ENCODE data around the gene APH1A. TPM values are rescaled to one million over a fixed set of nuclear protein-coding genes. Genes with fewer than 3 reads are reported as not detected.
A peak's percentile ranks its signal among the peaks of the same experiment; 100 is the strongest.
"Not testable (repeated sequence)": the region's sequence is repeated elsewhere in the genome, so short reads cannot be mapped to it uniquely, and the experiment has no call there.

Gene APH1A
- total and polyA plus RNA-seq, 2 experiments from 2014 or later = 29.5 to 78.6 TPM

GRCh38 chr1:150235294-150235851 lies 33.4 kb downstream of the APH1A start:
- Histone ChIP-seq H3K4me3 (peak overlapping the region; percentile 96), H3K36me3 (peaks cover 2% of the 10 kb centered on the region), H3K9me3 (ENCODE audit: low read depth) (no peaks in the 10 kb centered on the region), H3K27ac (peak overlapping the region; percentile 88), H3K27me3 (no peaks in the 10 kb centered on the region), H3K4me1 (ENCODE audit: low read depth) (no peaks in the 10 kb centered on the region)
- no peak for TF ChIP-seq CTCF (IDR thresholded peaks at IDR 0.05; ENCODE audit: low read depth, low read length)
- peak in 1 of 2 donors; percentile 16 for DNase-seq (ENCODE audit: low read depth in 1 of 2, low spot score in 1 of 2)

GRCh38 chr1:150234566-150235293 lies 34.1 kb downstream of the APH1A start:
- Histone ChIP-seq H3K4me3 (peak overlapping the region; percentile 96), H3K27me3 (no peaks in the 10 kb centered on the region), H3K36me3 (peaks cover 7% of the 10 kb centered on the region), H3K9me3 (ENCODE audit: low read depth) (no peaks in the 10 kb centered on the region), H3K4me1 (ENCODE audit: low read depth) (no peaks in the 10 kb centered on the region), H3K27ac (peak overlapping the region; percentile 88)
- TF ChIP-seq CTCF (IDR thresholded peaks at IDR 0.05; ENCODE audit: low read depth, low read length) = no peak
- peak; percentile 59 to 73 for DNase-seq (ENCODE audit: low read depth in 1 of 2, low spot score in 1 of 2)

GRCh38 chr1:150234309-150234565 lies 34.6 kb downstream of the APH1A start:
- peaks cover 10% of the 10 kb centered on the region for H3K36me3 ChIP-seq
- peak overlapping the region; percentile 88 for H3K27ac ChIP-seq
- TF ChIP-seq CTCF (IDR thresholded peaks at IDR 0.05; ENCODE audit: low read depth, low read length) = no peak
- H3K4me1 ChIP-seq (ENCODE audit: low read depth) = no peaks in the 10 kb centered on the region
- peak overlapping the region; percentile 96 for H3K4me3 ChIP-seq
- no peak for DNase-seq (ENCODE audit: low read depth in 1 of 2, low spot score in 1 of 2)
- H3K9me3 ChIP-seq (ENCODE audit: low read depth) = no peaks in the 10 kb centered on the region
- no peaks in the 10 kb centered on the region for H3K27me3 ChIP-seq

GRCh38 chr1:150233359-150234308 lies 35.2 kb downstream of the APH1A start:
- Histone ChIP-seq H3K4me1 (ENCODE audit: low read depth) (no peaks in the 10 kb centered on the region), H3K36me3 (peaks cover 14% of the 10 kb centered on the region), H3K4me3 (peak overlapping the region; percentile 96), H3K27ac (peak overlapping the region; percentile 26), H3K9me3 (ENCODE audit: low read depth) (no peaks in the 10 kb centered on the region), H3K27me3 (no peaks in the 10 kb centered on the region)
- DNase-seq (ENCODE audit: low read depth in 1 of 2, low spot score in 1 of 2) = peak in 1 of 2 donors; percentile 47
- TF ChIP-seq CTCF (IDR thresholded peaks at IDR 0.05; ENCODE audit: low read depth, low read length) = no peak

GRCh38 chr1:150232921-150233320 lies 35.9 kb downstream of the APH1A start:
- H3K36me3 ChIP-seq = peaks cover 20% of the 10 kb centered on the region
- not testable (repeated sequence) for H3K27ac ChIP-seq; H3K4me1 ChIP-seq (ENCODE audit: low read depth); H3K9me3 ChIP-seq (ENCODE audit: low read depth); DNase-seq (ENCODE audit: low read depth in 1 of 2, low spot score in 1 of 2); H3K4me3 ChIP-seq; H3K27me3 ChIP-seq

GRCh38 chr1:150228246-150228645 lies 40.6 kb downstream of the APH1A start:
- H3K4me1 ChIP-seq (ENCODE audit: low read depth); H3K27me3 ChIP-seq; H3K27ac ChIP-seq; H3K9me3 ChIP-seq (ENCODE audit: low read depth); DNase-seq (ENCODE audit: low read depth in 1 of 2, low spot score in 1 of 2); H3K4me3 ChIP-seq: not testable (repeated sequence)
- H3K36me3 ChIP-seq = peaks cover 51% of the 10 kb centered on the region
